Measurements from ENCODE around the gene AMPH. TPM values are rescaled to one million over a fixed set of nuclear protein-coding genes. Genes with fewer than 3 reads are reported as not detected.

The AMPH gene
- total RNA-seq, 6 donors from 2014 or later: 0.61 to 25.1 (median 2.5) TPM

- Histone ChIP-seq H3K4me3 (no peak overlapping the region), H3K36me3 (no peaks in the 10 kb centered on the region), H3K4me1 (no peaks in the 10 kb centered on the region), H3K9me3 (no peaks in the 10 kb centered on the region), H3K27me3 (no peaks in the 10 kb centered on the region), H3K27ac (no peak overlapping the region)
- DNase-seq (peak in 1 of 2 donors; percentile 66), ATAC-seq (ENCODE audit: low FRiP score in 2 of 2) (no peak)
- TF ChIP-seq EP300 (IDR thresholded peaks at IDR 0.05) (no peak), CTCF (IDR thresholded peaks at IDR 0.05) (no peak), POLR2AphosphoS5 (IDR thresholded peaks at IDR 0.05) (no peak), POLR2A (IDR thresholded peaks at IDR 0.05) (no peak)
- WGBS, 2 donors: 95 to 98% methylated on average over 13 of the region's 13 CpGs
Observed at GRCh38 chr7:38391751-38392150, 239.4 kb downstream of the AMPH start.

DNA sequence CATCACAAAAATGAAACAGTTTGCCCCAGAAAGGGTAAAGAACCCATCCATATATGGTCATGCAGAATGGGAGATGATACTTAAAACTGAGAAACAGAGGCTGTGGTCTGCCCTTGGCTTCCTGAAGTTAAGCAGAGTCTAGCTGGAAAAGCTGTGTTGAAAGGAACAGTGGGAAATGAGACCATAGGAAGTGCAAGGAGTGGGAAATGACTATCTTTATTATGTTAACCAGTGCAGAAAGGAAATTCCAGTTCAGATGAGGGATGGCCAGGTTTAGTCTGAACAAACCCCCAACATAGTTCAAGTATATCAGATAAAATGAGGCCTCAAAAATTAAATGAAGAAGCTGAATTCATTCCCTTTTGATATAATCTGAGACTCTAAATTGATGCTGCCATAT lies 245.5 kb downstream of the AMPH start:
- no peaks in the 10 kb centered on the region for H3K9me3 ChIP-seq
- H3K27ac ChIP-seq: no peak overlapping the region
- H3K4me3 ChIP-seq: no peak overlapping the region
- DNase-seq: no peak
- TF ChIP-seq POLR2AphosphoS5 (IDR thresholded peaks at IDR 0.05): no peak
- TF ChIP-seq CTCF (IDR thresholded peaks at IDR 0.05): no peak
- no peak for TF ChIP-seq POLR2A (IDR thresholded peaks at IDR 0.05)
- no peak for TF ChIP-seq EP300 (IDR thresholded peaks at IDR 0.05)
- no peaks in the 10 kb centered on the region for H3K4me1 ChIP-seq
- no peaks in the 10 kb centered on the region for H3K27me3 ChIP-seq
- H3K36me3 ChIP-seq: no peaks in the 10 kb centered on the region
- no peak for ATAC-seq (ENCODE audit: low FRiP score in 2 of 2)

DNA sequence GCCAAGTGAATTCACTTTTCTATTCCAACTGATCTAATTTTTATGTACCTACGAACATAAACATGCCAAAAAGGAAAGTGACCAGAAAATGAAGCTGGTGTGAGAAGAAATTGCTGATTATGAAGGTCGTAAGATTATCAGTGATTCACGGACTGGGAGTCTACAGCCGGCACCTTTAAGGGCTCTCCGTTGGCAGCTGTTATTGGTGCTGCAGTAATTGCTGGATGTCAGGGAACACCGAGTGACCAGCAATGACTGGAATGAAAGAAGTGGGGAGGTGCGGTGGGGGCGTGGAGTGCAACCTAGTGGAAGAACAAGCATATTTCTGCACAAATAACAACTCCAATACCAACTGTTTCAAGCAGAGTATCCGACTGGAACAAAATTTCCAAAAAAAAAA lies 247.9 kb downstream of the AMPH start:
- no peak for DNase-seq
- WGBS, 2 donors: 84 to 87% methylated on average over 9 of the region's 9 CpGs
- H3K4me3 ChIP-seq: no peak overlapping the region

DNA sequence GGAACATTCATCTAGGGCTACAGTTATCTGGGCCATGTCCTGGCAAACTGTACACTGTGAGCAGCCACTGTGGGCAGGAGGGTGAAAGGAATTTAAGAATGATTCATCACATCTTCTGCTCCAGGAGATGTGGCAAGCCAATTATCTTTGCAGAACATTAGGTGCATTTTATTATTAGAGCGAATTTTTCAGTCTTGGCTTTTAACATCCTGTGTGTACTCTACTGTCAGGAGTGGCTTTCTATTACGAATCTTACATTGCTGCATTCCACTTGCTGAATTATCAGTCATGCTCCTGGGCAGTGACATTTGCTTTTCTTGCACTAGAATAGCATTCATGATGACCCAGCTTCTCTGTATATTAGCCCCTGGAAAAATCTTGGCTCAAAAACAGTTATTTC lies 248.5 kb downstream of the AMPH start:
- DNase-seq (no peak), ATAC-seq (ENCODE audit: low FRiP score in 2 of 2) (no peak)
- WGBS, 2 donors: 68 to 73% methylated on average over 2 of the region's 2 CpGs
- TF ChIP-seq CTCF (IDR thresholded peaks at IDR 0.05): no peak
- TF ChIP-seq POLR2AphosphoS5 (IDR thresholded peaks at IDR 0.05): no peak
- TF ChIP-seq EP300 (IDR thresholded peaks at IDR 0.05): no peak
- no peak for TF ChIP-seq POLR2A (IDR thresholded peaks at IDR 0.05)
- Histone ChIP-seq H3K4me3 (no peak overlapping the region), H3K4me1 (no peaks in the 10 kb centered on the region), H3K9me3 (no peaks in the 10 kb centered on the region), H3K27ac (no peak overlapping the region), H3K36me3 (no peaks in the 10 kb centered on the region), H3K27me3 (no peaks in the 10 kb centered on the region)

More for the DNA sequence above, 247.9 kb downstream of the AMPH start:
- Histone ChIP-seq H3K36me3 (no peaks in the 10 kb centered on the region), H3K27me3 (no peaks in the 10 kb centered on the region), H3K9me3 (no peaks in the 10 kb centered on the region), H3K27ac (no peak overlapping the region), H3K4me1 (no peaks in the 10 kb centered on the region)
- no peak for TF ChIP-seq CTCF (IDR thresholded peaks at IDR 0.05)
- no peak for TF ChIP-seq POLR2A (IDR thresholded peaks at IDR 0.05)
- no peak for TF ChIP-seq EP300 (IDR thresholded peaks at IDR 0.05)
- ATAC-seq (ENCODE audit: low FRiP score in 2 of 2): no peak

GRCh38 chr7:38375453-38375852 lies 255.7 kb downstream of the AMPH start:
- H3K9me3 ChIP-seq: no peaks in the 10 kb centered on the region
- H3K4me3 ChIP-seq: no peak overlapping the region
- ATAC-seq (ENCODE audit: low FRiP score in 2 of 2) (no peak), DNase-seq (no peak)
- no peaks in the 10 kb centered on the region for H3K27me3 ChIP-seq
- TF ChIP-seq POLR2A (IDR thresholded peaks at IDR 0.05) (no peak), EP300 (IDR thresholded peaks at IDR 0.05) (no peak), POLR2AphosphoS5 (IDR thresholded peaks at IDR 0.05) (no peak), CTCF (IDR thresholded peaks at IDR 0.05) (no peak)
- WGBS, 2 donors: 60 to 72% methylated on average over 4 of the region's 4 CpGs
- no peak overlapping the region for H3K27ac ChIP-seq
- no peaks in the 10 kb centered on the region for H3K36me3 ChIP-seq
- H3K4me1 ChIP-seq: peaks cover 0 to under 1% (median 0%) of the 10 kb centered on the region in 4 donors

All from upper lobe of left lung (tissue), 6 donors.